CD14-positive monocyte (primary cell): ENCODE results near the gene FOXE3. TPM values are rescaled to one million over a fixed set of nuclear protein-coding genes. Genes with fewer than 3 reads are reported as not detected.

Experiments used
- DNase-seq, 3 donors: peaks; one replicate each; pipeline ENCODE4 v3.0.0-alpha.2; 2011 to 2022
- H2AFZ ChIP-seq: 2 replicates; pipeline ENCODE4 v1.6.0; 2012; ENCODE audit warnings: mild to moderate bottlenecking, low read depth, low read length, inconsistent platforms; ENCODE audit not compliant: insufficient read depth, poor library complexity, severe bottlenecking
- H3K27ac ChIP-seq, 2 donors: 1 replicate in 1 of 2; 2 replicates in 1 of 2; pipeline ENCODE4 v1.5.1; 2012 to 2013; ENCODE audit warnings: low read length in 2 of 2, control low read depth in 1 of 2, inconsistent platforms in 1 of 2, low read depth in 1 of 2, mild to moderate bottlenecking in 1 of 2
- H3K27me3 ChIP-seq, 2 donors: one replicate each; pipeline versions ENCODE4 v1.6.0 to v1.6.1; 2011 to 2013; ENCODE audit warnings: low read length in 2 of 2; ENCODE audit not compliant: control insufficient read depth in 2 of 2, insufficient read depth in 2 of 2
- H3K36me3 ChIP-seq, 2 donors: replicated peaks in 1 of 2; 1 replicate in 1 of 2; 2 replicates in 1 of 2; pipeline versions ENCODE4 v1.5.1 to v1.6.1; 2012 to 2013; ENCODE audit warnings: low read length in 2 of 2, control low read depth in 1 of 2, inconsistent platforms in 1 of 2, mild to moderate bottlenecking in 1 of 2; ENCODE audit not compliant: insufficient read depth in 2 of 2, control insufficient read depth in 1 of 2
- H3K4me1 ChIP-seq, 2 donors: 1 replicate in 1 of 2; 2 replicates in 1 of 2; pipeline versions ENCODE4 v1.5.1 to v1.6.1; 2012 to 2013; ENCODE audit warnings: low read length in 2 of 2, control low read depth in 1 of 2, inconsistent platforms in 1 of 2, mild to moderate bottlenecking in 1 of 2, moderate library complexity in 1 of 2; ENCODE audit not compliant: insufficient read depth in 2 of 2, control insufficient read depth in 1 of 2
- H3K4me2 ChIP-seq: replicated peaks from 2 replicates; pipeline ENCODE3; 2012; ENCODE audit warnings: low read length, moderate library complexity, mild to moderate bottlenecking; ENCODE audit not compliant: poor library complexity, severe bottlenecking; ENCODE audit errors: extremely low read depth
- H3K4me3 ChIP-seq, 3 experiments: fragments of 200-600 bp in 1 of 3; sonication (generic) in 1 of 3; replicated peaks in 1 of 3; 1 replicate in 2 of 3; 2 replicates in 1 of 3; pipeline ENCODE4 v1.5.1; 2011 to 2013; ENCODE audit warnings: low read length in 3 of 3, mild to moderate bottlenecking in 3 of 3, control low read depth in 2 of 3, low read depth in 2 of 3, inconsistent platforms in 1 of 3, moderate library complexity in 1 of 3
- H3K79me2 ChIP-seq: 2 replicates; pipeline ENCODE4 v1.6.0; 2012; ENCODE audit warnings: mild to moderate bottlenecking, control low read depth, inconsistent platforms, low read length, moderate library complexity; ENCODE audit not compliant: insufficient read depth
- H3K9ac ChIP-seq: 2 replicates; pipeline ENCODE4 v1.6.0; 2017; ENCODE audit warnings: low read length, mild to moderate bottlenecking; ENCODE audit not compliant: insufficient read depth, poor library complexity, severe bottlenecking
- H3K9me3 ChIP-seq, 2 donors: replicated peaks in 1 of 2; 1 replicate in 1 of 2; 2 replicates in 1 of 2; pipeline versions ENCODE4 v1.5.1 to v1.6.1; 2012 to 2013; ENCODE audit warnings: low read length in 2 of 2, control low read depth in 1 of 2; ENCODE audit not compliant: control insufficient read depth in 1 of 2, insufficient read depth in 1 of 2
- H4K20me1 ChIP-seq: 2 replicates; pipeline ENCODE4 v1.6.0; 2012; ENCODE audit warnings: mild to moderate bottlenecking, low read length, control low read depth, moderate library complexity; ENCODE audit not compliant: insufficient read depth
- H3K27ac Mint-ChIP-seq, 7 donors: one replicate each; pipeline ENCODE4 v1.8.0; 2020; ENCODE audit warnings: mild to moderate bottlenecking in 7 of 7, mixed read lengths in 7 of 7, moderate library complexity in 6 of 7, inconsistent platforms in 2 of 7
- H3K27me3 Mint-ChIP-seq, 3 donors: one replicate each; pipeline ENCODE4 v1.8.0; 2021 to 2022; ENCODE audit warnings: low read depth in 3 of 3, mild to moderate bottlenecking in 3 of 3, mixed read lengths in 3 of 3, moderate library complexity in 3 of 3, inconsistent platforms in 1 of 3
- H3K36me3 Mint-ChIP-seq, 2 donors: one replicate each; pipeline ENCODE4 v1.8.0; 2020; ENCODE audit warnings: mixed read lengths in 2 of 2, inconsistent platforms in 1 of 2, mild to moderate bottlenecking in 1 of 2
- H3K4me1 Mint-ChIP-seq: one replicate; pipeline ENCODE4 v1.8.0; 2020; ENCODE audit warnings: mild to moderate bottlenecking, mixed read lengths
- H3K4me3 Mint-ChIP-seq, 2 donors: one replicate each; pipeline ENCODE4 v1.8.0; 2020; ENCODE audit warnings: mild to moderate bottlenecking in 2 of 2, mixed read lengths in 2 of 2, moderate library complexity in 1 of 2
- H3K9me3 Mint-ChIP-seq, 7 donors: one replicate each; pipeline ENCODE4 v1.8.0; 2020 to 2022; ENCODE audit warnings: mixed read lengths in 7 of 7, mild to moderate bottlenecking in 6 of 7, moderate library complexity in 6 of 7, inconsistent platforms in 2 of 7
- CTCF ChIP-seq: fragments of 200-600 bp; IDR thresholded peaks from one replicate; pipeline ENCODE4 v1.8.0; 2022; ENCODE audit warnings: antibody characterized with exemption, mild to moderate bottlenecking
- WGBS: methylation state at CpG from one replicate; pipeline ENCODE4 v1.1.5; 2013; ENCODE audit warnings: missing lambda C conversion rate; ENCODE audit not compliant: insufficient coverage; 5-methylcytosine and 5-hydroxymethylcytosine counted together
- intact Hi-C, 2 donors: fragments of 100-400 bp; cut with micrococcal nuclease; formaldehyde crosslinking; loops; one replicate each; pipeline versions ENCODE4 v1.15.0 to v1.15.1; 2023
- polyA plus RNA-seq, 3 donors: library from polyadenylated mRNA; depleted of rRNA in 1 of 3; unstranded in 2 of 3; stranded (reverse) in 1 of 3; fragments of 300-500 nt in 2 of 3; fragments of >200 nt in 1 of 3; fragmentation: Illumina TruSeq in 2 of 3; gene quantifications; 1 replicate in 2 of 3; 2 replicates in 1 of 3; pipeline ENCODE4 v1.2.3, GENCODE V29; 2012 to 2021

The FOXE3 gene
- polyA plus RNA-seq, 3 donors = not detected

DNA sequence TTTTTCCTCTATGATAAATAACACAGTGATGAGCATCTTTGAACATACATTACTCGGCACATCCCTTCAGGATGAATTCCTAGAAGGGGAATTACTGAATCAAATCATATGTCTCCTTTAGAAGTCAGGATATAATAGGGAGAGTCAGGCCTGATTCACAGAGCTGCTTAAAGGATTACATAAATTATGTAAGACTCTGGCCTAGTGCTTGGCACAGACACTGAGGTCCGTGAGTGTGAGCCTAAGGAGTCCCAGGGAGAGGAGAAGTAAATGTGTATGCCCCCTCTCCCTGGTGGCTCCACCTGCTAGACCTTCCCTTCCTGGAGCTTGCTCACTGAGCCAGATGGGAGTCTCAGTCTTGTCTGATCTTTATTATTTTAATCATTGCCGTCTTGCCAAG is 8.6 kb upstream of the FOXE3 start:
- no peak overlapping the region for H3K9ac ChIP-seq
- H3K27ac Mint-ChIP-seq = no peak overlapping the region
- intact Hi-C loops = no loop called here
- no peak overlapping the region for H3K4me3 ChIP-seq
- no peak overlapping the region for H3K27ac ChIP-seq
- H3K9me3 ChIP-seq = no peaks in the 10 kb centered on the region
- H3K4me2 ChIP-seq = no peak overlapping the region
- no peaks in the 10 kb centered on the region for H4K20me1 ChIP-seq
- 83% methylated on average over 2 of the region's 3 CpGs for WGBS
- H3K4me1 Mint-ChIP-seq = peaks cover 2% of the 10 kb centered on the region
- no peak for DNase-seq
- H3K9me3 Mint-ChIP-seq = peaks cover 0 to 2% (median 0%) of the 10 kb centered on the region in 7 donors
- H3K36me3 ChIP-seq = no peaks in the 10 kb centered on the region
- no peaks in the 10 kb centered on the region for H3K4me1 ChIP-seq
- no peak overlapping the region for H2AFZ ChIP-seq
- H3K27me3 ChIP-seq = peaks cover 0 to 3% of the 10 kb centered on the region in 2 donors
- no peaks in the 10 kb centered on the region for H3K79me2 ChIP-seq
- no peak for TF ChIP-seq CTCF
- H3K27me3 Mint-ChIP-seq = peaks cover 8 to 16% (median 10%) of the 10 kb centered on the region in 3 donors
- no peak overlapping the region for H3K4me3 Mint-ChIP-seq
- no peaks in the 10 kb centered on the region for H3K36me3 Mint-ChIP-seq

GRCh38 chr1:47409311-47410067 is 6.6 kb upstream of the FOXE3 start:
- intact Hi-C loops = no loop called here
- Histone ChIP-seq H3K4me1 (no peaks in the 10 kb centered on the region), H3K4me3 (no peak overlapping the region), H2AFZ (no peak overlapping the region), H3K36me3 (no peaks in the 10 kb centered on the region), H3K27me3 (peaks cover 8 to 10% of the 10 kb centered on the region in 2 donors), H3K9ac (no peak overlapping the region), H3K79me2 (no peaks in the 10 kb centered on the region), H3K27ac (no peak overlapping the region), H3K4me2 (no peak overlapping the region), H3K9me3 (no peaks in the 10 kb centered on the region), H4K20me1 (no peaks in the 10 kb centered on the region)
- H3K27me3 Mint-ChIP-seq = peaks cover 18 to 25% (median 24%) of the 10 kb centered on the region in 3 donors
- no peak overlapping the region for H3K27ac Mint-ChIP-seq
- WGBS = 96% methylated on average over 12 of the region's 12 CpGs
- peaks cover 2% of the 10 kb centered on the region for H3K4me1 Mint-ChIP-seq
- no peak for DNase-seq
- H3K36me3 Mint-ChIP-seq = no peaks in the 10 kb centered on the region
- TF ChIP-seq CTCF = no peak
- H3K4me3 Mint-ChIP-seq = no peak overlapping the region
- H3K9me3 Mint-ChIP-seq = peaks cover 0 to 2% (median 0%) of the 10 kb centered on the region in 7 donors
